ENCODE results near the gene CDH12. TPM values are rescaled to one million over a fixed set of nuclear protein-coding genes. Genes with fewer than 3 reads are reported as not detected.

CDH12 gene
- total RNA-seq, 1 donor from 2014 or later, result 0.38 TPM

DNA sequence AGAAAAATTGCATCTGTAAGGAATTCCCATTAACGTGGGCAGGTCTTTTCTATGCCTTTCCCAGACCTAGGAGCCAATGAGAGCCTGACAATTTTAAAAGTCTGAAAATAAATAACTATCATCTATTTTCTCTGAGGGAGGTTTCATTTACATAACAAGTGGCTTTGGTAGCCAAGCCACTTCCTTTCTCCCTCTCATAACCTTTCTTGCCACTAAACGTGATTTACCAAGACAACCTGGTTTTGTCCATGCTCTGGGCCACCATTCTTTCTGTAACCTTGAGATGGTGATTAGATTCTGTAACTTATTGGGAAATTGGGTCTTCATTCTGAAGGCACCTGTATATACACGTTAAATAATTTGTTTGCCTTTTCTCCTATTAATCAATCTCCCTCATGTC lies 1046.9 kb downstream of the CDH12 start:
- Histone ChIP-seq H3K36me3 (no peaks in the 10 kb centered on the region), H3K4me3 (no peak overlapping the region), H3K4me1 (no peaks in the 10 kb centered on the region), H3K27ac (no peak overlapping the region), H3K9me3 (no peaks in the 10 kb centered on the region), H3K27me3 (ENCODE audit: low read depth) (no peaks in the 10 kb centered on the region)
- DNase-seq (no peak), ATAC-seq (no peak)
- TF ChIP-seq, protein P1, sequence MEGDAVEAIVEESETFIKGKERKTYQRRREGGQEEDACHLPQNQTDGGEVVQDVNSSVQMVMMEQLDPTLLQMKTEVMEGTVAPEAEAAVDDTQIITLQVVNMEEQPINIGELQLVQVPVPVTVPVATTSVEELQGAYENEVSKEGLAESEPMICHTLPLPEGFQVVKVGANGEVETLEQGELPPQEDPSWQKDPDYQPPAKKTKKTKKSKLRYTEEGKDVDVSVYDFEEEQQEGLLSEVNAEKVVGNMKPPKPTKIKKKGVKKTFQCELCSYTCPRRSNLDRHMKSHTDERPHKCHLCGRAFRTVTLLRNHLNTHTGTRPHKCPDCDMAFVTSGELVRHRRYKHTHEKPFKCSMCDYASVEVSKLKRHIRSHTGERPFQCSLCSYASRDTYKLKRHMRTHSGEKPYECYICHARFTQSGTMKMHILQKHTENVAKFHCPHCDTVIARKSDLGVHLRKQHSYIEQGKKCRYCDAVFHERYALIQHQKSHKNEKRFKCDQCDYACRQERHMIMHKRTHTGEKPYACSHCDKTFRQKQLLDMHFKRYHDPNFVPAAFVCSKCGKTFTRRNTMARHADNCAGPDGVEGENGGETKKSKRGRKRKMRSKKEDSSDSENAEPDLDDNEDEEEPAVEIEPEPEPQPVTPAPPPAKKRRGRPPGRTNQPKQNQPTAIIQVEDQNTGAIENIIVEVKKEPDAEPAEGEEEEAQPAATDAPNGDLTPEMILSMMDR (IDR thresholded peaks at IDR 0.05), result no peak
- intact Hi-C loops (cut with DNase I), result no loop called here

DNA sequence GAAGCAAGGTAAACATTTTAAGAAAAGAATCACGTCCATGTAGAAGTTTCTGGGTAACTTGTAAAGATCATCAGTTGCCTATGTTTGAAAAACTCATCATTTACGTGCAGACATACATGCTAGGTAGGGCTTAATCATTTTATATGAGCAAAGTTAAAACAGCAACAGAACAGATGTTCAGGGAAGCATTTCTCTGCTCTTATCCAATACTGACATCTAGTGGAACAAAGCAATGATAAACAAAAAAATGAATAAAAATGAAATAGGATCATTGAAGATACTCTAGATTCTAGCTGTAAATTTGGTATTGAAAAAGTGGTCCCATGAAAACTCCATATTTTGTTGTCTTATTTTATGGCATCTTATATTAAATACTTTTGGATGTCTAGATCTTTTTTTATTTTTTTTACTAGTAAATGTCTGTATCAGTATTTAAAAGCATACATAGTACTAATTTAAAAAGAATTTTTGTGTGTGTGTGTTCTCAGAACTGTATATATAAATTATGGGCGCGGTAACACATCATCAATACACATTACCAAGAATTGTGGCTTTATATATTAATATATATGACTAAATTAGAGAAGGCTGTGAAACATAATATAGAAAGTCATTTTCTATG lies 1050.2 kb downstream of the CDH12 start:
- H3K36me3 ChIP-seq, result no peaks in the 10 kb centered on the region
- TF ChIP-seq, protein P1 (IDR thresholded peaks at IDR 0.05), result peak; percentile 53
- no peaks in the 10 kb centered on the region for H3K27me3 ChIP-seq (ENCODE audit: low read depth)
- intact Hi-C loops (cut with DNase I), result no loop called here
- H3K9me3 ChIP-seq, result no peaks in the 10 kb centered on the region
- H3K27ac ChIP-seq, result no peak overlapping the region
- H3K4me3 ChIP-seq, result no peak overlapping the region
- ATAC-seq (no peak), DNase-seq (no peak)
- H3K4me1 ChIP-seq, result no peaks in the 10 kb centered on the region

DNA sequence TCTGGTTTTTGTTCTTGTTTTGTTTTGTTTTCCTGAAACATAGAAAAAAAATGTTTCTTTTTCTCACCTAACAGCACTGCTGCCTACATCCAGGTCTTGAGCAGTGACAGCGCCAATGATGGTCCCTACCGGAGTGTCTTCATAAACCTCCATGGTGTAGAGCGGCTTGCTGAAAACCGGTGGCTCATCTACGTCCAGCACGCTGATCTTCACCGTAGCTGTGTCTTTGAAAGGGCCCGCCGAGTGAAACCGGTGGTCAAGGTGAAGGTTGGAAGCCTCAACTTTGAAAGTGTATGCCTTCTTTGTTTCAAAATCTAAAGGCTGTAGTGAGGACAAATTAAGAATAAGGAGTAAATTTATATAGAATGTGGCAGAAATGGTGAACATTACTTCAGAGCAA lies 1051.0 kb downstream of the CDH12 start:
- H3K4me1 ChIP-seq, result no peaks in the 10 kb centered on the region
- TF ChIP-seq, protein P1 (IDR thresholded peaks at IDR 0.05), result no peak
- intact Hi-C loops (cut with DNase I), result no loop called here
- no peaks in the 10 kb centered on the region for H3K36me3 ChIP-seq
- DNase-seq (no peak), ATAC-seq (no peak)
- no peaks in the 10 kb centered on the region for H3K9me3 ChIP-seq
- no peaks in the 10 kb centered on the region for H3K27me3 ChIP-seq (ENCODE audit: low read depth)
- H3K4me3 ChIP-seq, result no peak overlapping the region
- no peak overlapping the region for H3K27ac ChIP-seq

DNA sequence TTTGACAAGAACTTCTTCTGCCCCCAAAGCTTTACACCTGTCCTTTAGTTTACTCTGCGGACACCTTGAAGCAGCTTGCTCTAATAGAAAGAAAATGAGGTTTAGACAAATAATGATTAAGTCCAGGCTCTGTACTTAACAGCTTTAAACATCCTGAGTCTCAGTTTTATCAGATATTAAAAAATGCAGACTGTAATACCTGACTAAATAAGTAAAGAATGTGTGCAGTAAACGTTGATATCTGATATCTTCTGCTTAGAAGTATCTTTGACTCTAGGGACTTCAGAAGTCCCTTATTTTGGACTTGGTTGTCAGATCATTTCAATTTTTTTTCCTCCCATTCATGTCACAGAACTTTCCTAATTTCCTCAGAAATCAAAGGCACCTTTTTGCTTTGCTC lies 1060.4 kb downstream of the CDH12 start:
- intact Hi-C loops (cut with DNase I), result no loop called here
- Histone ChIP-seq H3K9me3 (no peaks in the 10 kb centered on the region), H3K36me3 (no peaks in the 10 kb centered on the region), H3K27ac (no peak overlapping the region), H3K4me1 (no peaks in the 10 kb centered on the region), H3K27me3 (ENCODE audit: low read depth) (no peaks in the 10 kb centered on the region), H3K4me3 (no peak overlapping the region)
- no peak for ATAC-seq
- TF ChIP-seq, protein P1 (IDR thresholded peaks at IDR 0.05), result no peak
- DNase-seq, result no peak

DNA sequence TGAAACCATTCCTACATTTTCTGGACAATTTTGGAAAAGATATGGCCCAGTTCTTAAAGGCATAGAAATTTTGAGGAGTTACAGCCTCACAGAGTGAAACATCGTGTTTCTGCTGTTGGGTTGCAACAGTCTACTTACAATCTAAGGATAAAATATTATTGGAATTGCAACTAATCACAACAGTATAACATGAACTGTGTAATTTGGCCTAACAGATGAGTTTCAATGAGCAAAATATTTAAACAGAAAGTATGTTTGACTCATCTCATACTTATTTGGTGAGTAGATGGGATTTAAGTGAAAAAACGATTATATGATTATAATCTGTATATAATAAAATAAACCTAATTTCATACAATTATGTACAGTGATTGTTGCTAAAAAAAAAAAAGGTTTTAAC lies 1061.8 kb downstream of the CDH12 start:
- no peak for DNase-seq
- TF ChIP-seq, protein P1 (IDR thresholded peaks at IDR 0.05), result no peak
- Histone ChIP-seq H3K36me3 (no peaks in the 10 kb centered on the region), H3K27ac (no peak overlapping the region), H3K9me3 (no peaks in the 10 kb centered on the region), H3K4me1 (no peaks in the 10 kb centered on the region), H3K27me3 (ENCODE audit: low read depth) (no peaks in the 10 kb centered on the region), H3K4me3 (no peak overlapping the region)
- no peak for ATAC-seq
- intact Hi-C loops (cut with DNase I), result no loop called here
